Measurements from ENCODE around the gene ZNF268. TPM values are rescaled to one million over a fixed set of nuclear protein-coding genes. Genes with fewer than 3 reads are reported as not detected.

ZNF268 gene
- total and polyA plus RNA-seq, 2 of the 8 experiments (the other 6 are each of a cell fraction or from before 2014, with no cell fraction given), result 6.3 to 22.3 TPM

DNA sequence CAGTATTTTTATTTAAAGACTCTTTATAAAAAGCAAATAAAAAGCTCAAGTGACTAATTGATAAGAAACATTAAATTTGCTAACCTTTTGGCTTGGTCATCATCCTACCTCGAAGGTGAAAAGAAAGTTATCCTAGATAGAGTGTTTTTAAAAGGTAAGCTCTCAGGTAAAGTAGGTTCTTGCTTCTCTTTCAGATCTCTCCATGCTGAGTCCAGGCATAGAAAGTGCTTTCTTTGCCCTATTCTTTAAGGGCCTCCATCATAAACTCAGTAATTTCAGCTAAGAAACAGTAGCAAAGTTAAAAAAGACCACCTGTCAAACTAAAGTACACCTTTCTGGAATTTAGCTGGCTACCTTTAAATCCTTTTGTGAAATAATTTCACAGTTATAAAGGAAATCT lies 75.0 kb downstream of the ZNF268 start:
- TF ChIP-seq SUZ12 (IDR thresholded peaks at IDR 0.05; ENCODE audit: low read length), result no peak
- TF ChIP-seq SP2 (IDR thresholded peaks at IDR 0.05; ENCODE audit: low read length), result no peak
- TF ChIP-seq, protein P1, sequence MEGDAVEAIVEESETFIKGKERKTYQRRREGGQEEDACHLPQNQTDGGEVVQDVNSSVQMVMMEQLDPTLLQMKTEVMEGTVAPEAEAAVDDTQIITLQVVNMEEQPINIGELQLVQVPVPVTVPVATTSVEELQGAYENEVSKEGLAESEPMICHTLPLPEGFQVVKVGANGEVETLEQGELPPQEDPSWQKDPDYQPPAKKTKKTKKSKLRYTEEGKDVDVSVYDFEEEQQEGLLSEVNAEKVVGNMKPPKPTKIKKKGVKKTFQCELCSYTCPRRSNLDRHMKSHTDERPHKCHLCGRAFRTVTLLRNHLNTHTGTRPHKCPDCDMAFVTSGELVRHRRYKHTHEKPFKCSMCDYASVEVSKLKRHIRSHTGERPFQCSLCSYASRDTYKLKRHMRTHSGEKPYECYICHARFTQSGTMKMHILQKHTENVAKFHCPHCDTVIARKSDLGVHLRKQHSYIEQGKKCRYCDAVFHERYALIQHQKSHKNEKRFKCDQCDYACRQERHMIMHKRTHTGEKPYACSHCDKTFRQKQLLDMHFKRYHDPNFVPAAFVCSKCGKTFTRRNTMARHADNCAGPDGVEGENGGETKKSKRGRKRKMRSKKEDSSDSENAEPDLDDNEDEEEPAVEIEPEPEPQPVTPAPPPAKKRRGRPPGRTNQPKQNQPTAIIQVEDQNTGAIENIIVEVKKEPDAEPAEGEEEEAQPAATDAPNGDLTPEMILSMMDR (IDR thresholded peaks at IDR 0.05; ENCODE audit: control extremely low read depth in 1 of 3, insufficient read depth in 1 of 3, low read depth in 1 of 3, low read length in 3 of 3), result no peak
- TF ChIP-seq SP1 (IDR thresholded peaks at IDR 0.05; ENCODE audit: low read depth, low read length), result no peak
- TF ChIP-seq EP300 (IDR thresholded peaks at IDR 0.05; ENCODE audit: borderline replicate concordance in 1 of 2, low read depth in 2 of 2, low read length in 2 of 2), result no peak
- no peak for TF ChIP-seq GABPA (IDR thresholded peaks at IDR 0.05; ENCODE audit: borderline replicate concordance, insufficient read depth, low read length)
- no peak overlapping the region for H2BK12ac ChIP-seq (ENCODE audit: low read depth, low read length)
- no peak overlapping the region for H2BK20ac ChIP-seq (ENCODE audit: low read length)
- no peak overlapping the region for H4K8ac ChIP-seq (ENCODE audit: extremely low read depth, insufficient read depth, low read length)
- H3K9ac ChIP-seq (replicated peaks in 1 of 4; ENCODE audit: extremely low read depth in 1 of 4, low read depth in 3 of 4, low read length in 3 of 4), result no peak overlapping the region
- H3K27me3 ChIP-seq (replicated peaks in 1 of 4; ENCODE audit: control insufficient read depth in 3 of 4, extremely low read depth in 1 of 4, insufficient read depth in 3 of 4, low read length in 3 of 4), result no peaks in the 10 kb centered on the region
- H3K4me1 ChIP-seq (replicated peaks in 1 of 4; ENCODE audit: control insufficient read depth in 3 of 4, insufficient read depth in 4 of 4, low read length in 3 of 4), result no peaks in the 10 kb centered on the region
- ChIA-PET CTCF (ENCODE audit: partially characterized antibody) (no interaction called here), POLR2A (ENCODE audit: partially characterized antibody) (no interaction called here)
- H3K23ac ChIP-seq (ENCODE audit: insufficient read length), result no peak overlapping the region
- no peaks in the 10 kb centered on the region for H4K20me1 ChIP-seq (replicated peaks in 1 of 2; ENCODE audit: control insufficient read depth in 1 of 2, insufficient read depth in 2 of 2, low read length in 2 of 2)
- H3K9me3 ChIP-seq (ENCODE audit: insufficient read depth in 2 of 2, low read depth in 1 of 2, low read length in 1 of 2), result peaks cover 27 to 39% of the 10 kb centered on the region in 2 experiments
- H2BK5ac ChIP-seq (ENCODE audit: low read depth, low read length), result no peak overlapping the region
- H3K4ac ChIP-seq (replicated peaks; ENCODE audit: insufficient read length, low read depth, low read length), result no peak overlapping the region
- no peaks in the 10 kb centered on the region for H3K79me2 ChIP-seq (ENCODE audit: control insufficient read depth in 1 of 2, insufficient read depth in 2 of 2, low read length in 2 of 2)
- H3K36me3 ChIP-seq (ENCODE audit: control insufficient read depth in 2 of 4, insufficient read depth in 4 of 4, low read length in 3 of 4), result no peaks in the 10 kb centered on the region
- no peak overlapping the region for H2AK5ac ChIP-seq (ENCODE audit: low read depth, low read length)
- H3K27ac ChIP-seq (ENCODE audit: low read depth, low read length), result no peak overlapping the region
- WGBS, 2 experiments (ENCODE audit: extremely low coverage in 1 of 2, insufficient coverage in 1 of 2, insufficient read length in 1 of 2, insufficient replicate concordance in 2 of 2, low coverage in 1 of 2, low lambda C conversion rate in 2 of 2, missing lambda C conversion rate in 1 of 2), result 65% methylated on average over 1 of the region's 1 CpG; no CpG with 5 or more reads in 1 of the 2 experiments
- H2BK15ac ChIP-seq (ENCODE audit: low read length), result no peak overlapping the region
- H3K4me3 ChIP-seq (ENCODE audit: extremely low read depth in 1 of 4, insufficient read depth in 2 of 4, low read depth in 3 of 4, low read length in 4 of 4), result no peak overlapping the region
- no peak overlapping the region for H3K14ac ChIP-seq (ENCODE audit: insufficient read length)
- H3K23me2 ChIP-seq (ENCODE audit: low read depth, low read length), result no peaks in the 10 kb centered on the region
- H4K5ac ChIP-seq (ENCODE audit: insufficient read length, low read depth, low read length), result no peak overlapping the region
- no peak overlapping the region for H3K4me2 ChIP-seq (ENCODE audit: insufficient read depth in 1 of 2, low read depth in 2 of 2, low read length in 2 of 2)
- DNase-seq (ENCODE audit: low read depth in 1 of 2, low spot score in 2 of 2) (no peak), FAIRE-seq (no peak)
- no peaks in the 10 kb centered on the region for H3K79me1 ChIP-seq (ENCODE audit: low read depth, low read length)
- no peak overlapping the region for H2AFZ ChIP-seq (ENCODE audit: low read length)
- no peak overlapping the region for H3K56ac ChIP-seq (replicated peaks; ENCODE audit: insufficient read length, low read depth, low read length)
- no peak overlapping the region for H3K18ac ChIP-seq (ENCODE audit: extremely low read depth, low read length)
- H4K91ac ChIP-seq (replicated peaks; ENCODE audit: insufficient read length, low read length), result no peak overlapping the region
- H2BK120ac ChIP-seq (replicated peaks; ENCODE audit: low read depth, low read length), result no peak overlapping the region

Measured in H1 (cell line).